Prostate gland (tissue), 2 donors: ENCODE results near the gene FBRSL1. TPM values are rescaled to one million over a fixed set of nuclear protein-coding genes. Genes with fewer than 3 reads are reported as not detected.

Source experiments
- DNase-seq: peaks from one replicate; pipeline ENCODE4 v3.0.0-alpha.2; 2019; ENCODE audit warnings: low spot score
- H3K27ac ChIP-seq, 2 donors: fragments of 200-600 bp; sonication (generic); 2 replicates each; pipeline ENCODE4 v1.5.1; 2017 to 2019
- H3K27me3 ChIP-seq: fragments of 200-600 bp; sonication (generic); replicated peaks from 2 replicates; pipeline ENCODE4 v1.5.1; 2019; ENCODE audit not compliant: insufficient read depth
- H3K36me3 ChIP-seq, 2 donors: fragments of 200-600 bp; sonication (generic); 1 replicate in 1 of 2; 2 replicates in 1 of 2; pipeline versions ENCODE4 v1.5.1 to v1.8.1; 2017 to 2019
- H3K4me1 ChIP-seq: fragments of 200-600 bp; sonication (generic); replicated peaks from 2 replicates; pipeline ENCODE4 v1.5.1; 2019
- H3K4me3 ChIP-seq, 2 donors: fragments of 200-600 bp; sonication (generic); 2 replicates each; pipeline ENCODE4 v1.5.1; 2017 to 2019
- H3K9me3 ChIP-seq: fragments of 200-600 bp; sonication (generic); 2 replicates; pipeline ENCODE4 v1.5.1; 2017
- POLR2A ChIP-seq: fragments of 450-650 bp; IDR thresholded peaks from one replicate; pipeline ENCODE4 v1.6.1; 2016; ENCODE audit warnings: antibody characterized with exemption, mild to moderate bottlenecking
- POLR2AphosphoS5 ChIP-seq: sonication (generic); formaldehyde crosslinking; IDR thresholded peaks from one replicate; pipeline ENCODE4 v1.6.1; 2017; ENCODE audit warnings: antibody characterized with exemption
- WGBS: methylation state at CpG from one replicate; pipeline ENCODE4 v1.1.5; 2018; 5-methylcytosine and 5-hydroxymethylcytosine counted together
- intact Hi-C: fragments of 100-400 bp; cut with DNase I; formaldehyde crosslinking; loops from one replicate; pipeline ENCODE4 v1.14.2; 2022
- total RNA-seq, 2 donors: library from RNA; depleted of rRNA; stranded (reverse); fragments of >200 nt; gene quantifications; one replicate each; pipeline ENCODE4 v1.1.0, GENCODE V29; 2016
- TF ChIP-seq, protein P1 (sequence below), 4 experiments: fragments of 200-600 bp in 2 of 4; fragments of 450-650 bp in 2 of 4; sonication (generic) in 2 of 4; IDR thresholded peaks; 1 replicate in 3 of 4; 2 replicates in 1 of 4; pipeline ENCODE4 v1.5.1; 2016 to 2019; ENCODE audit warnings: antibody characterized with exemption in 4 of 4, mild to moderate bottlenecking in 2 of 4, moderate library complexity in 2 of 4

FBRSL1 gene
- total RNA-seq, 2 donors from 2014 or later: 34.2 to 69.2 TPM

DNA sequence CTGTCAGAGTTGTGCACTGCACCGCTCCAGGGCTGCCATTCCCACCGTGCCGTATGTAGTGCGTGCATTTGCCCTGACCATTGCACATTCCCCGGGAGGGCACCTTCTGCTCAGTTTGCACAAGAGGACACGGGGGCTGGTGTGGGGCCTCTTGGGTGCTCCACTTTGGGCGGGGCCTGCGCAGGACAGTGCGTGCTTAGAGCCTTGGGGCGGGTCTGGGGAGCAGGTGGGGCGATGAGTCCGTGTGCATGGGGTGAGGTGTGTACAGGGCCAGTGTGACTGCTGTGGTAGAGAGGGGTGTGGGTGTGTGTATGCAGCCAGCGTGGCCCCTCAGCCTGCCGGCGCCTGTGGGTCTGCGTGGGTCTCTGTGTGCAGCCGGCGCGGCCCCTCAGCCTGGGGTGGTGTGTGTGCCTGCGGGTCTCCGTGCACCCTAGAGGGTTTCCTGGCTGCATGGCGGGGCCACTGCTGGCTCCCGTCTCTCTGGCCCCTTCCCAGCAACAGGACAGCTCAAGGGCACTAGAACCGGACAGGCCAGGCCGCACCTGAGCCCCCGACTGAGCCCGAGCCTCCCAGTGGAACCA lies 31.9 kb downstream of the FBRSL1 start:
- no peak for DNase-seq
- Histone ChIP-seq H3K4me1 (peaks cover 14% of the 10 kb centered on the region), H3K36me3 (no peaks in the 10 kb centered on the region), H3K4me3 (no peak overlapping the region), H3K27ac (no peak overlapping the region), H3K9me3 (no peaks in the 10 kb centered on the region), H3K27me3 (no peaks in the 10 kb centered on the region)
- WGBS: 83% methylated on average over 27 of the region's 27 CpGs
- intact Hi-C loops: loop anchor here (5.0 to 10.0 kb wide), 2 partner anchors 105 to 367 kb away; no protein-coding TSS in a partner anchor
- TF ChIP-seq POLR2AphosphoS5: no peak
- TF ChIP-seq, protein P1, sequence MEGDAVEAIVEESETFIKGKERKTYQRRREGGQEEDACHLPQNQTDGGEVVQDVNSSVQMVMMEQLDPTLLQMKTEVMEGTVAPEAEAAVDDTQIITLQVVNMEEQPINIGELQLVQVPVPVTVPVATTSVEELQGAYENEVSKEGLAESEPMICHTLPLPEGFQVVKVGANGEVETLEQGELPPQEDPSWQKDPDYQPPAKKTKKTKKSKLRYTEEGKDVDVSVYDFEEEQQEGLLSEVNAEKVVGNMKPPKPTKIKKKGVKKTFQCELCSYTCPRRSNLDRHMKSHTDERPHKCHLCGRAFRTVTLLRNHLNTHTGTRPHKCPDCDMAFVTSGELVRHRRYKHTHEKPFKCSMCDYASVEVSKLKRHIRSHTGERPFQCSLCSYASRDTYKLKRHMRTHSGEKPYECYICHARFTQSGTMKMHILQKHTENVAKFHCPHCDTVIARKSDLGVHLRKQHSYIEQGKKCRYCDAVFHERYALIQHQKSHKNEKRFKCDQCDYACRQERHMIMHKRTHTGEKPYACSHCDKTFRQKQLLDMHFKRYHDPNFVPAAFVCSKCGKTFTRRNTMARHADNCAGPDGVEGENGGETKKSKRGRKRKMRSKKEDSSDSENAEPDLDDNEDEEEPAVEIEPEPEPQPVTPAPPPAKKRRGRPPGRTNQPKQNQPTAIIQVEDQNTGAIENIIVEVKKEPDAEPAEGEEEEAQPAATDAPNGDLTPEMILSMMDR (IDR thresholded peaks at IDR 0.05): no peak
- no peak for TF ChIP-seq POLR2A

DNA sequence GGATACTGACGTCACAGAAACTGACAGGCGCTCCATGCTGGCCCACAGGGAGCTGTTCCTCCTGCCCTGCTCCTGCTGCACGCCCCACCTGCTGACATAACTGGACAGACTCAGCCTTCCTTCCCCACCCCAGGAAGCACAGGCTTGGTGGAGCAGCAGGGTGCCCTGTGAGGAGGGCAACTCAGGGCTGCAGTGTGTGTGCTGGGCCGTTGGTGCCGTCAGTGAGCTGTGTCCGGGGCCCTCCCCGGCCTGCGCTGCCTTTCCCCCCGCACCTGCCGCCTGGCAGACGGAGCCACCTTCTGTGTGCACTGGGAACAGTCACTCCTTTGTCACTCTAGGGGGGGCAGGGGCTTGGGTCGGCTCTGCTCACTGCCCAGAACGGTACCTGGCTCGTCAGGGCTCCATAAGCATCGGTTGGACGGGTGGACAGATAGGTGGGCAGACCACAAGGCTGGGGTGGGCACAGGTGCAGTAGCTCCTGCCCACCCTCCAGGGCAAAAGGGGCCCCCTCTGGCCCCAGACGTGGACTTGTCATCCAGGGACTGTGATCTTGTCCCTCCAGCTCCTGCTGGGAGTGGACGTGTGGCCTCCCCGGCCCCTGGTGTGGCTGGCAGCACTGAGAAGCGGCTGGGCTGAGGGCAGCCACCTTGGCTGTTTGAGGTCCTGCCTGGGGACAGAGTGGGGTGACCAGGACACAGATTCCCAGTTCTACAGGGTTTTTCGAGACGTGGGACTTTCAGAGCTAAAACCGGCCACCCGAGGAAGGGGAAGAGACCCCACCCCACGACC lies 32.8 kb downstream of the FBRSL1 start:
- TF ChIP-seq POLR2A (no peak), POLR2AphosphoS5 (no peak)
- TF ChIP-seq, protein P1 (IDR thresholded peaks at IDR 0.05): no peak

DNA sequence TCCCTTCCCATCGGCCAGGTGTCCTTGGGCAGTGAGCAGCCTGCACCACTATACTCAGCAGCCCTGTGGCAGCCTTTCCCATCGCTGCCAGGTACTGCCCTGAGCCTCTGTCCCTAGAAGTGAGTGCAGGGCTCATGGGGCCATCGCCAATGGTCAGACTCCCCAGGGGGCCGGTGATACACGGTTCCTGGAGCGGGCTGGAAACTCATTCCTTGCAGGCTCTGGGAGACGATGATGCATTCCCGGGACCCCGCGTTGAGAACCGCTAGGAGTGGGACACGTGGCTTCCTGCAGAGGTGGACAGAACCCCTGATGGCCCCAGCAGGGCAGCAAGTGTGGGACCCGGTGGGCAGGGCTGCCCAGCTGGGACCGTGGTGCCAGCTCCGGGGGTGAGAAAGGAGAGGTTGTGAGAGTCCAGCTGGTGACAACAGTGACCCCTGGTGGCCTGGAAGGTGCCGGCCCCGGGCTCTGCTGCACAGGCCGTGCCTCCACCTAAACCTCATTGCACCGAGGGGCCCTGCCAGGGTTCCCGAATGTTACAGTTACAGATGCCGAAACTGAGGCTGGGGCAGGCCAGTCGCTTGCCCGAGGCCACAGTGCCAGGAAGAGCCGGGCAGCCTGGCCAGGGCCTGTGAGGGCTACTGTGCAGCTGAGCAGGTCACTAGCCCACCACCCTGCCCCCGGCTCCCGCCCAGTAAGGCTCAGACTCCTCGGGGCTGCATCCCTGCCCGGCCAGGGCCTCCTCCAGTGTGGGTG lies 33.8 kb downstream of the FBRSL1 start:
- 44% methylated on average over 20 of the region's 28 CpGs for WGBS
- Histone ChIP-seq H3K27me3 (no peaks in the 10 kb centered on the region), H3K9me3 (no peaks in the 10 kb centered on the region), H3K36me3 (no peaks in the 10 kb centered on the region), H3K4me1 (peaks cover 14% of the 10 kb centered on the region), H3K4me3 (no peak overlapping the region), H3K27ac (no peak overlapping the region)
- DNase-seq: peak; percentile 58
- TF ChIP-seq, protein P1 (IDR thresholded peaks at IDR 0.05): peak; percentile 60 to 83 (median 68)
- no peak for TF ChIP-seq POLR2AphosphoS5
- intact Hi-C loops: loop anchor here (5.0 to 10.0 kb wide), 2 partner anchors 106 to 369 kb away; no protein-coding TSS in a partner anchor

More for the DNA sequence above, 32.8 kb downstream of the FBRSL1 start:
- H3K4me3 ChIP-seq: no peak overlapping the region
- no peaks in the 10 kb centered on the region for H3K9me3 ChIP-seq
- DNase-seq: no peak
- WGBS: 79% methylated on average over 25 of the region's 25 CpGs
- H3K27me3 ChIP-seq: no peaks in the 10 kb centered on the region
- H3K4me1 ChIP-seq: peaks cover 14% of the 10 kb centered on the region
- no peak overlapping the region for H3K27ac ChIP-seq
- no peaks in the 10 kb centered on the region for H3K36me3 ChIP-seq
- intact Hi-C loops: loop anchor here (5.0 to 10.0 kb wide), 2 partner anchors 105 to 368 kb away; no protein-coding TSS in a partner anchor

DNA sequence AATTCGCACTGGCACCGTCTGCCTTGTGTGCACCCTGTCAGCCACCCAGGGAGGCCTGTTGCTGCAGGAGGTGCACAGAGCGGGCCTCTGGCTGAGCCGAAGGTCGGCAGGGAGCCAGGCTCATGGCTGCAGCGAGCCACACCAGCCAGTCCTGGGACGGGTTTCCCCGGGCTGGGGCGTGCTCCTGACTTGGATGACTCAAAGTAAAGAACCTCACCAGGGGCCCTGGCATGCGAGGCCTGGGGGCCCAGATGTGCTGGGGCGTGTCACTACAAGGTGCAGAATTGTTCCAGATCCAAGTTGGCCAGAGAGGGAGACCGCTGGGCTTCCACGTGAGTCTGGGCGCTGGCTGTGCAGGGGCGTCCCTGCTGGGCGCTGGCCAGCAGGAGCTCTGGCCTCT lies 34.5 kb downstream of the FBRSL1 start:
- DNase-seq: peak; percentile 89
- no peak overlapping the region for H3K27ac ChIP-seq
- no peaks in the 10 kb centered on the region for H3K9me3 ChIP-seq
- intact Hi-C loops: loop anchor here (5.0 to 10.0 kb wide), 2 partner anchors 107 to 370 kb away; no protein-coding TSS in a partner anchor
- no peaks in the 10 kb centered on the region for H3K36me3 ChIP-seq
- H3K4me1 ChIP-seq: peaks cover 14% of the 10 kb centered on the region
- H3K4me3 ChIP-seq: no peak overlapping the region
- WGBS: 47% methylated on average over 15 of the region's 16 CpGs
- TF ChIP-seq, protein P1 (IDR thresholded peaks at IDR 0.05): no peak
- TF ChIP-seq POLR2A (no peak), POLR2AphosphoS5 (peak; percentile 84)
- H3K27me3 ChIP-seq: no peaks in the 10 kb centered on the region
